GM18520 (cell line): ENCODE data around the gene FIGN.

ENCODE experiments used
- ATAC-seq: cut with Tn5 transposase; IDR thresholded peaks from one replicate; pipeline ENCODE4 v1.9.1; 2021; ENCODE audit not compliant: unreplicated experiment

FIGN gene

DNA sequence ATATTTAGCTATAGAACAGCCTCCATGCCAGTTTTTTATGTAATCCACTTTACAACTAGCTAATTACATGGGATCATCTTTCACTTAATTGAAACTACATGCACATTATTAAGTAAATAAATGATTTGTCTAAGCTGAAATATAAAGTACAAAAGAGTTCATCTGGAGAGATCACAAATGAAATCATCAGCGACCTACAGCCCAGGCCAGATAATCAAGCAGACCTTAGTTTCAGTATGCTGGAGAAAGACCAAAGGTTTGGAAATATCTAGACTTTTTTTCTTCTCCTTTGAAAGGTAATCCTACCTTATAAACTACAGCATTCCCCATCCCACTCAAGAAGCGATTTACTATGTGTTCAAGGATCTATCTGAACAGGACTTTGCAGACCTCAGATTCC, 26.5 kb downstream of the FIGN start:
- no peak for ATAC-seq

DNA sequence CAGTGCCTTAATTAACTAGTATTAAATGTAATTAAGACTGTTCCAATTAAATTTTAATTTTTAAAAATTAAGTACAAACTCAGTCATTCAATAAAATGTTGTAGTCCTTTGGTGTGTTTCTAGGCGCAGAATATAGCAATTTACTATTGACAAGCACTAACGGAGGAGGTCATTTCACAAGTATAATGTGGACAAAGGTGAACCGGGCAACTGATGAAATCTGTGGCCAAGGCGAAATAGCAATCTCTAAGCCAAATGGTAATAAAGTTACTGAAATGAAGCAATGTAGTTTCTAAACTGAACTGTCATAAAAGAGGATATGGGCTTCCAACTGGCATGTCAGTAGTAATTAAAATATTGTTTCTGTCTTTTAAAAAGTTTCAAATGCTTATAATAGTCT, 27.5 kb downstream of the FIGN start:
- ATAC-seq = no peak

DNA sequence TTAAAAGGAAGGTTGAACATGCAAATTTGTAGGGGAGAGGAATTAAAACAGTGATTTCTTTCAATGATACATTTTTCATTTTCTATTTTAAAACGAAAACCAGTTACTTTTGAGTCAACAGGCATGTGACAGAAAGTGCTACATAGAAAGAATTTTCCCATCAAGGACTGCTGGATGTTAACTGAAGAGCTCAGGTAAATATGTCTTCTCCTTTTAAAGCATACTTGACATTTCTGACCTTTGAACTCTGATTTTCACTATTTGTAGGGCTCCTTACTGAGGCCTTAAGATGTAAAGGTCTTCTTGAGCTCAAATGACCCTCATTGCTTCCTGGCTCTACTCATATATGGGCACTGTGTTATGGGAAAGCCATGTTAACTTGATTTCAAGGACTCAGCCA, 32.4 kb downstream of the FIGN start:
- ATAC-seq = no peak

DNA sequence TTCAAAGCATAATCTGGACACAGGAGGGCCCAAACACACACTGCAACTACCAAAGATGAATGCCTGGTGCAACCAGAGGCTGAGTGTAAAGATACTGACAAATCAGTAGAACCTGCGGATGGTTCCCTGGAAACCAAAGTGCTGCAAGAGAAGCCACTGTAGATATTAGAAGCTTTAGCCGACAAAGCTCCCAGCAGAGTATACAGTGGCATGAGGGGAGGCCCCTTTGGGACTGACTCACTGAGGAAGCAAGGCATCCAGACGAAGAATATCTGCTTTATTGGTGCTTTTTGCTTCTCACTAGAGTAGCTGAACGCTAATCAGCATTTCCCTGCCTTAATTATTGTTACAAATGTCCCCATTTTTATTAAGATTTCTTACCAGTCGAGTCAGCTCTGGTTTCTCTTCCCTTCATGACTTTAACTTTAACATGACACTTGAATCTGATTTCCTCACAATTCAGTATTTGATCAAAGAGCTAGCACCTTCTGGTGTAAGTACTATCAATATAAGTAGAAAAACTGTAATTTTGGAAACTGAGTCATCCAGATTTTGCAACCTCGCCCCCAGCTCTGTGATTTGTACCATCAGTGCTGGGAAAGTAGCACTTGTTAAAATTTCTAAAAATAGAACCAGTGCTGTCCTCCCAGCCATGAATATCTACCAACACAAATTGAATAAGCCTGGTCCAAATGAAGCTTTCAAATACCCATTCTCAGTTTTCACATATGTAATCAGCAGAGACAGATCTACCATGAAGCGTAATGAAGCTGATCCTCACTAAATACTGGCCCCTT, 34.2 kb downstream of the FIGN start:
- ATAC-seq = no peak

DNA sequence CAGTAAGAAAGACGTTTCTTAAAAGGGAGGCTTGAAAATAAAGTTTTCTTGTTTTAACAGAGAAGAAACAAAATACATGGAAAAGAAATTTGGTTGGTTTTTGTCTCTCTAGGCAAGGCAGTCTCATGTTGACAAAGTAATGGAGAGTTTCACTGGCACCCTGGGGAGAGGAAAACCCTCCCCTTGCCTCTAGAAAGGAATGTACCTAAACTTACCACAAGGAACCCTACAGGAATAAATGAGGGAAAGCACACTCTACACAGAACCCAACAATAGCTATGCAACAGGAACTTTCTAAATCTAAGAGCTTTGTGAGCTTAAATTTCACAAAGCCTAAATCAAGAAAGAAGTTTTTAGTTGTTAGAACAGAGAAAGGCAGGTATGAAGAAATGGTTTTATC, 37.0 kb downstream of the FIGN start:
- ATAC-seq = no peak

DNA sequence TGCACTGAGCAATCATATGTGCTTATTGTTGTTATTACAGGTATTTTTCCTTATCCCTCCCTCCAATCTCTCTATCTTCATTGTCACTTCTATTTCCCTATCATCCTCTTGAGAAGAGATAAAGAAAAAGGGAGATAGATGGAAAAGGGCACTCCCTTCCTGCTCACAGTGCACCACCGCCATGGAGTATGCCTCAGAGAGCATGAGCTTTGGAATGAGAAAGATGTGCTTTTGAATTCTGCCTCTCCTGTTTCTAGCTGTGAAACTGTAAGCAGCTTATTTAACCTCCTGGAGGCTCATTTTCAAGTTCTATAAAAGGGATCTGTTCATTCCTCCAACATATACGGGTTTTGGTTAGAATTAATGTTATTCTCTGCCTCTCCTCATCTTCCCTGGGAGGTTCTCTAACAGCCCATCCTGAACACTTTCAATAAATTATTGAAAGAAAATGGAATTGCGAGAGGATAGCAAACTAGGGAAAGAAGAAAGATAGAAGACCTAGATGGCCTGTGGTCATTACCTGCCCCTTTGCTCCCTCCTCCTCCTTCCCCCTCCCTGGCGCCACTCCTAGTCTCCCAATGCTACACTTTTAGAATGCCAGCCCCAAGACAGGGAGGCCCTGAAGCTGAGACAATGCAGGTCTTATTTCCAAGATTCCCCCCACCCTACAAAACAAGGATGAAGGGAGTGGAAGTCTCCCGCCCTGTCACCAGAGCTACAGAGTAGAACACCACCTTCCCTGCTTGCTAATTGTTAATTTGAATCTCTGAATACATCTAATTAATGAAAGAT, 37.8 kb downstream of the FIGN start:
- ATAC-seq = no peak

DNA sequence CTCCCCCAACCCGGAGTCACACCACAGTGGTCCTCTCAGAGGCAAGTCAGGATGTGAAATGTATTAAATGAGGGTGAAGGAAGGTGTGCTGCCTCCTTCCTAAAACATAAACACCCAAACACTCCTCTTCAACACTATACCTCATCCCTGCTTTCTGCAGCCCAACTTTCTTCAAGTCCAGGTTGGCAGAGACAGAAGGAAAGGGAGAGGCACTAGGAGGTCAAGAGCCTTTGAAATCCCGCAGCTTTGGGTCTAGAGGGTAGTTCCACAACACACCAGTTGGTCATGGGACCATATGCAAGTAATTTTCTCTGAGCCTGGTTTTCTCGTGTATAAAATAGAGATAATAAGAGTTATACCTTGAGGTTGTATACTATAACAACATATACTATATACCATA, 38.4 kb downstream of the FIGN start:
- ATAC-seq = no peak

DNA sequence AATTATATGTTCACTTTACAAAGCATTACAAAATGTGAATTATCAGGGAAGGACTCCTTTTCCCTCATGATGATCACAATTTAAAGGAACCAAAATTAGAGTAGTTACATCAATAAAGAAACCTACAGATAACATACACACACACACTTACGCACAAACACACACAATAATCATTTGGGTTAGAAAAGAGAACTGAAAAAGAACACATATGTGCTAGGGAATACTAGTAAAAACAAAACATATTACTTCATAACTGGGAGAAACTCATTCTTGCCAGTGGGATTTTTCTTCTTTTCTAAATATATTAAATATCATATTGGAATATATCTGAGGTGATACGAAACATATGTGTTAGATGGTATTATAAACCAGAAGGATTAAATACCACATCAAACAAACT, 42.3 kb downstream of the FIGN start:
- ATAC-seq = no peak

DNA sequence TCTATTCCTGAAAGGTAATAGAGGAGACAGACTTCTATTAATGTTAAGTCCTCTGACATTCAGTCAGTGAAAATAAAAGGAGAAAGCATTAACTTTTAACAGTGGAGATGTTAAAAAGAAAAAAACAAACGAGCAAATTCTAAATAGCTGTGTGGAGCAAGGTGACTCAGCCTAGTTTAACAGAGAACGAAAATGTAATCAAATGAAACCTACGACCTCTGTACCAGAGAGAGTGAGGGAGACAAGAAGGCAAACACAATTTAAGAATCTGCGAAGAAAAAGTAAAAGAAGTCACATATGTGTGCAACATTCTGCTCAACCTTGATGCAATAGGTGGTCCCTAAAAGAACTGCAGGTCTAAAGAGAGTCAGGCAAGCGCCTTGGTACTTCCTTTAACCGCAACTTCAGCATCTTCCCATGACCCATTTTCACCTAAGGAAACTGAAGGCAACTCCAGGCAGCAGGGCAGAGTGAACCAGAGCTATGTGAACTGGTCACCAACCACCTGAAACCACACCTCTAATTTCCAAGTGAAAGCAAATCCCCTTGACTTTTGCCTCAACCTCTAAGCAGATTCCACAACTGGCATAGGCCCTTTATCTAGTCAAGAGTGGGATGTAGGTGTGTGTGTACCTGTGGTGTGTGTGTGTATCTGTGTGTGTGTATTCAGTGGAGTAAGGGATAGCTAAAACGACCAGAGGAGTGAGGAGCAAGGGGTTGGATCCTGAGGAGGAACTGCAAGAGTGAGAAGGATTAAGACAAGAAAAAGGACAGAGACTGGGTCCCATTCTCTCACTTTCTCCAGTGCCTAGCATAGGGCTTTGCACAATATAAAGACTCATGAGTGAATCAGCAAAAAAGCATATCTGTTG, 43.0 kb downstream of the FIGN start:
- no peak for ATAC-seq

DNA sequence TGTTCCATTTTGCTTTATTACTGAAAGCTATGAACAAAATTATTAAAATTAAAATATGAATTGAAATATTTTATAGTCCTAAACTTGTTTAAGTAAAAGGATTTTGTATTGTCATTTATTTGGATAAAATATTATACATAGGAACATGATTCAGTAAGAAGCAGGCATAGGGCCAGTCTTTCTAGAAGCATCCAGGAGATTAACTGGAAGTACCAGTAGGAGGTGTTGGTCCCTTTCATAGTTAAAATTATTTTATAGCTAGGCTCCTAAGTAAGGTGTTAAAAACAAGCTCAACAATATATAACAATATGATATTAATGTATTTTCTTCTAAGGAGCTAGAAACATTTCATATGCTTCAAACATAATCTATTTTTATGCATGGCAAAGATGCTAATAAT, 43.7 kb downstream of the FIGN start:
- ATAC-seq = no peak

DNA sequence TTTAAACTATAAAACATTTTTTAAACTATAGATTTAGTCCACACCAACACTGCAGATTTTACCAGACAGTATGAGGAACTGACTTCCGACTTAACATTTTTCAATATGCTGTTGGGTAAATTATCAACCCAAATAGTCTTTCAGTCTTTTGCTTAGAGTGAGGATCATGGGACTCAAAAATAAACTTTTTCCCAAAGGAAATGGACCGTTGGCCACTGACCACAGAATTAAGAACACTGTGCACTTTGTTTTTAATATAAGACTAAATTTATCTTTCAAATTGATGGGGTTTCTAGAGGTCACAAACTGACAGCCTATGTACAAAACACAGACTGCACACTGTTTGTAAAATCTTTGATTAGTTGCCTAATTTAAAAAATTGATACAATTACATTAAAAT, 44.9 kb downstream of the FIGN start:
- no peak for ATAC-seq

DNA sequence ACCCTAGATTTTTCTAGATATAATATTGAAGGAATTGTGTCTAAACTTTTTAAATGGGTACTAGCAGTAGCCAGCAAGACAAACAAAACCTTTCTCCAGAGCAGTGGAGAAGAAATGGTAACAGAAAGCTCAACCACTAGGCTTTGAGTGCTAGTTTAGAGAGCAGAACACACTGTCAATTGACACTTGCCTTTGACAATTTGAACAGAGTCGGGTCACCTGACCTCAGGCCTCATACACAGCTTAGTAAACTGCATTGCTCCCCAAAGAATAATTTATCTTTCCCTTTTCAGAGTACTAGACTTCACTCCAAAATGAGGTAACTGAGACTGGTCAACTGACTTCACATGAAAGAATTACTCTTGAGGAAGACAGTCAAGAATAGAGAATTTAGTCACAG, 48.6 kb downstream of the FIGN start:
- ATAC-seq = no peak

DNA sequence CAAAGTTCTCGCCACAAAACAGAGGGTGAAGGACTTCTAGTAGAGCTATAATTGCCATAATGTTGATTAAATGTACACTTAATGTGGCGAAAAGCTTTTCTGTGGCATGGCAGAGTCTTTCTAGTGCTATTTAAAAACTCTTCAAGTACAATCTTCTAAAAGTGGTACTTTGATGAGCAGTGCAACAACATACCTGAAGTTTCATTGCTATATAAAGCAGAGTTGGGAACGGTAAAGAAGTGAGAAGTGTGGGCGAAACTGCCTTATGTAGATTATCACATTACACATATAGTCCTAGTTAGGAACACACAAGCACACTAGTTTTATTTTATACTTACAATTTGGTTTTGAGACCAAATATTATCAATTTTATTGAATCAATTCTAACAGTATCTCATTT, 49.5 kb downstream of the FIGN start:
- ATAC-seq = no peak

DNA sequence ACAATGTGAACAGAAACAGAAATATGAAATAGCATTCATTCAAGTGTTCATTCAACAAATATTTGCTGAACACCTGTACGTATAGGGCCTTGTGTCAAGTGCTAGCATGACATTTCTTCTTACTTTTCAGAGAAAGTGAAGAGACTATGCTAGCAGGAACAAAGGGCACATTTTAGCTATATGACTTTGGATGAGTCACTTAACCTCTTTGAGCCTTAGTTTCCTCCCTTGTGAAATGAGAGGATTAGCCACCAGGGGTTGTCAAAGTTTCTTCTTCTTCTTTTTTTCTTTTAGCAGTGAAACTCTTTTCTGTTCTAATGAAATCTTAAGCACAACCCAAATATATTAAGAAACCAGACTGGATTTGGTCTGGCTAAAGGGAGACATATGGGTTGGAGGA, 53.1 kb downstream of the FIGN start:
- no peak for ATAC-seq

DNA sequence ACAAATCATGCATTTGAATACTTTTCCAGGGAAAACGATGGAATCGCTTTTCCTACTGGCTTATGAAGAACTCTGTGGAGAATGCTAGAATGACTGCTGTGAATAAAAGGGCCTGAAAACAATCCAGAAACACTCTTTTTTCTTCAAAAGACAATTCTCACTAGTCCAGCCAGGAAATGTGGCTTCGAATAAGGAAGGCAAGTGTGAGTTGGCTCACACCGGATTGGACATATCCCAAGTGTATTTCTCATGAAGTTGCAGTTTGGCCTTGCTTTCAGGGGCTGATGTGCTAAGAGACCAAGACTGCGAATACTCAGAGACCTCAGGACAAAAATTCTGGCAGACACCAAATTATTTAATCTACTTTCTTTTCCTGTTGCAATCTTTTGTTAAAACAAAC, 54.1 kb downstream of the FIGN start:
- ATAC-seq = no peak

DNA sequence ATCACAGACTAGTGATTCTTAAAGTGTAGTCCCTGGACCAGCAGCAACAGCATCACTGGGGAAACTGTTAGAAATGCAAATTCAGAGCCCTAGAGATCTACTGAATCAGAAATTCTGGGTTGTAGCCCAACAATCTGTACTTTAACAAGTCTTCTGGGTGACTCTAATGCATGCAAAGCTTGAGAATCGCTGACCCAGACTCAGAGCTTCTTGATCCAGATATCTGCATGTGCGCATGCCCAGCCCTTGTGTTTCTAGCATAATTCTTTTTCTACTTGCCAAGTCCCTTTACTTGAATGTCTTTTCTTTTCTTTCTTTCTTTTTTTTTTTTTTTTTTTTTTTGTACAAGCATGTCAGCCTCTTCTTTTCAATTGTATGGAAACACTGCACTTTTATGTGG, 60.4 kb downstream of the FIGN start:
- ATAC-seq = no peak

DNA sequence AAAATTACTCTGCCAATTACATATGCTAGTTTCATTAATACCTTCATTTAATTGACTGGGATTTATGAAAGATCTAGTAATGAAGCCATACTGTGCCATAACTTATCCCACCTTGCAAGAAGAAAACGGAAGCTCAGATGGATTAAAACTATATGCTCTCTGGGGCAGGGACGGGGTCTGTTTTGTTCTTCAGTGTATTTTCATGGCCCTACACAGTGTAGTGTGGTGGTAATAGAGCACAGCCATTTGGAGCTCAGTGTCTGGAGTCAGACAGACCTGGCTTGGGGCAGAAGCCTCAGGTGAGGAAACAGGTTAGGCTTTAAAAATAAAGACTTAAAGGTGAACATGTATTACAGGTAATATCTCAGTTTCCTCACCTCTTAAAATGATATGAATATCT, 62.3 kb downstream of the FIGN start:
- ATAC-seq = no peak

DNA sequence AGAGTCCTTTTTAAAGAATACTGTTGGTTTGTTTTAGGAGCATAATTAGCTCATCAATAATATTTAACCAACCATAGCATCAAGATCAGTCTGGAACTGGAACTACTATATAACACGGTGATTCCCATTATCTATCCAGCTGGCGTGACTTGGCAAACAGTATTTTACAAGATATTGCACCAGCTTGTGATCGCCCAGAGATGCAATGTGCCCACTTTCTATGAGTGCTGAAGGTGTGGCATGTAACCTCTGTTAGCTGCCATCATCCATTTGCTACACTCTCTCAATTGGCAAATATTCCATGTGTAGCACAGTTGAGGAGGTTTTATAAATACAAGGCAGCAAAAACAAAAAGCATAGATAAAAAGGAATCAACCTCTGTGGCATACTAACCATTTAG, 64.9 kb downstream of the FIGN start:
- ATAC-seq = no peak

DNA sequence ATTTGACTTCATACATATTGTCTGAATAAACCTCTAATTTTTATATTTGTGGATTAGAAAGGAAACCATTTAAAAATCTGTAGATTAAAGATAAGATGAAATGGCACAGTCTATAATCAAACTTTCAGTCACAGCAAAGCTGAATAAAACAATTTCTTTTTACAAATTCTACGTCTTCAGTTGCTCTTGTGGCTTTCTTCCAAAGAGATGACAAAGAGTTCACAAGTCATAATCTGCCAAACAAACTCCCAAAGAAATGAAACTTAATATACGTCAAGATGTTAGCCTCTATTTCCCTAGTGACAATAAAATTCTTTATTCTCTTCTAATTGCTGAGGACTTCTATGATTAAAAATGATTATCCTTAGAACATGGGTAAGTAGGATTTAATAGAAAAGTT, 66.3 kb downstream of the FIGN start:
- no peak for ATAC-seq

DNA sequence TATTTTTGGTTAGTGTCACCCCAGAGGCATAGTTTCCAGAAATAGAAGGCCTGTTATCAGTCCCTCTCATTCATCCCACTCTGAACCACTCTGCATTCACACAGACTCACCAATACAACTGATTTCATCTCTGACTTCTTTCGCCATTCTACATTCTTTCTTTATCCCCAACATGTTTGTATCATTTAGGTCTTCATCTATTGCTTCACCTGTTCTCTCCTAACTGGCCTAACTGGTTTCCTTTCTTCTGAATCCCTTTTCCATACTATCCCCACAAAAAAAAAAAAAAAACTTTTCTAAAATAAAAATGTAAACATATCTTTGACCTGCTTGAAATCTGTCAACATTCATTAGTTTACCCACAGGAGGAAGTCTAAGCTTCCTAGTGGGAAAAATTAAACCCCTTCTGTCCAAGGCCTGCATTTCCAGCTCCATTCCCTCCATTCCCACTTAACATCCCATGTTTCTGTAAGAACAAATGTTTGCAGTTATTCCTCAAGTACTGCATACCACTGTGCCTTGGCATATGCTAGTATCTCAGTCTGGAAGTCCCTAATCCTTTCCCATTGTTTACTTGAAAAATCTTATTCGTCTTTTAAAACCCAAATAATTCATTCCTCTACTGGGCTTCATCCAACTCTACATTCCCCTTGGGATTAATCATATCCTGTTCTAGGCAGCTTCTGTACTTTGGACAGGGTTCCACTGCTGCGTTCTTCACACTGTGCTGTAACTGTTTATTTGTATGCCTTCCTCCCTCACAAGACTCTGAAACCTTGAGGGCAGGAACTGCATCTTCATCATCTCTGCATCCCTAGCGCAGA, 68.5 kb downstream of the FIGN start:
- ATAC-seq = no peak

DNA sequence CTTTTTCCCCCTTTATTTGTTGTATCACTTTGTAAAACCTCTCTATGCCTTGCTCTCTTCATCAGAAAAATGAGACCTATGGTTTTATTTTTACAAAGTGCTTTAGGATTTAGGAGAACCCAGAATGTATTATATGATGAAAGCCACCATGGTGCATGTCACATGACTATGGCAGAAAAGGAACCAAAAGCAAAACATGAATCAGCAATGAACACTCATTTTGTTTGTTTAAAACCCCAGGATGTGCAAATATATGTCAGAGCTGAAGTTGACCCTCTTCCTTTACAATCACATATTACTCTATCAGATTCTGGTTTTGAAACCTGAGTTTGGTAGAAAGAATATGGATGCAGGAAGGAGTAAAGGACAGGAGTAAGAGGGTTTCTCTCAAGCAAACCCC, 70.0 kb downstream of the FIGN start:
- ATAC-seq = no peak
